DMS153 treated with DMSO at 0.1 percent for 48 hours (cell line): ENCODE measurements around the gene FAM181A.

Source experiments
- DNase-seq: peaks from one replicate; lab custom pipeline; 2025; ENCODE audit not compliant: unreplicated experiment; lab: John Stamatoyannopoulos, UW

Gene FAM181A

GRCh38 chr14:93977171-93977570 lies 50.0 kb downstream of the FAM181A start:
- DNase-seq, result no peak

- DNase-seq, result no peak
Measured at GRCh38 chr14:93977790-93978581, 50.8 kb downstream of the FAM181A start.

- no peak for DNase-seq
Measured at GRCh38 chr14:93978735-93979134, 51.6 kb downstream of the FAM181A start.
